HEK293T (cell line): ENCODE results near the gene PKM.
A peak's percentile ranks its signal among the peaks of the same experiment; 100 is the strongest.

Experiments used
- CTCF ChIA-PET: fragments of 350-600 bp; formaldehyde crosslinking; extraction: SDS; loops from one replicate; lab custom pipeline; 2021; ENCODE audit warnings: antibody characterized with exemption, inconsistent platforms; lab: Yijun Ruan, JAX
- POLR2A ChIA-PET: fragments of 350-600 bp; formaldehyde crosslinking; extraction: SDS; loops from one replicate; lab custom pipeline; 2020; ENCODE audit warnings: antibody characterized with exemption, inconsistent platforms; lab: Yijun Ruan, JAX
- DNase-seq: peaks from one replicate; pipeline ENCODE4 v3.0.0; 2012; ENCODE audit warnings: mixed read lengths; ENCODE audit errors: extremely low spot score
- ARNT ChIP-seq: fragments of 450-650 bp; IDR thresholded peaks from 2 replicates; pipeline ENCODE4 v1.6.1; 2017; ENCODE audit warnings: mild to moderate bottlenecking
- BHLHE40 ChIP-seq: fragments of 450-650 bp; IDR thresholded peaks from 2 replicates; pipeline ENCODE4 v1.6.1; 2016; ENCODE audit warnings: mild to moderate bottlenecking, moderate library complexity, borderline replicate concordance
- CTBP1 ChIP-seq: fragments of 450-650 bp; IDR thresholded peaks from 2 replicates; pipeline ENCODE4 v1.6.1; 2016; ENCODE audit warnings: borderline replicate concordance
- ELF4 ChIP-seq: fragments of 450-650 bp; IDR thresholded peaks from 2 replicates; pipeline ENCODE4 v1.6.1; 2017; ENCODE audit warnings: antibody characterized with exemption
- FOXA1 ChIP-seq: fragments of 450-650 bp; IDR thresholded peaks from 2 replicates; pipeline ENCODE4 v1.6.1; 2016; ENCODE audit warnings: mild to moderate bottlenecking
- FOXK2 ChIP-seq: fragments of 450-650 bp; IDR thresholded peaks from 2 replicates; pipeline ENCODE4 v1.6.1; 2016; ENCODE audit warnings: mild to moderate bottlenecking
- FOXM1 ChIP-seq: fragments of 450-650 bp; IDR thresholded peaks from 2 replicates; pipeline ENCODE4 v1.6.1; 2017; ENCODE audit warnings: mild to moderate bottlenecking, borderline replicate concordance
- HDGF ChIP-seq: fragments of 450-650 bp; IDR thresholded peaks from 2 replicates; pipeline ENCODE4 v1.6.1; 2017; ENCODE audit warnings: antibody characterized with exemption, borderline replicate concordance
- L3MBTL2 ChIP-seq: fragments of 450-650 bp; conservative IDR thresholded peaks from 2 replicates; pipeline ENCODE4 v1.6.1; 2016; ENCODE audit warnings: mild to moderate bottlenecking
- LEF1 ChIP-seq: fragments of 450-650 bp; IDR thresholded peaks from 2 replicates; pipeline ENCODE4 v1.6.1; 2017; ENCODE audit warnings: mild to moderate bottlenecking, borderline replicate concordance
- NFRKB ChIP-seq: fragments of 450-650 bp; IDR thresholded peaks from 2 replicates; pipeline ENCODE4 v1.6.1; 2016; ENCODE audit warnings: mild to moderate bottlenecking, moderate library complexity
- PKNOX1 ChIP-seq: fragments of 450-650 bp; IDR thresholded peaks from 2 replicates; pipeline ENCODE4 v1.6.1; 2016
- SP1 ChIP-seq: fragments of 450-650 bp; IDR thresholded peaks from 2 replicates; pipeline ENCODE4 v1.6.1; 2017
- SUZ12 ChIP-seq: fragments of 450-650 bp; IDR thresholded peaks from 2 replicates; pipeline ENCODE4 v1.6.1; 2016; ENCODE audit warnings: mild to moderate bottlenecking
- TARDBP ChIP-seq: fragments of 450-650 bp; IDR thresholded peaks from 2 replicates; pipeline ENCODE4 v1.6.1; 2016
- ZNF384 ChIP-seq: fragments of 450-650 bp; IDR thresholded peaks from 2 replicates; pipeline ENCODE4 v1.6.1; 2016

PKM gene

GRCh38 chr15:72272213-72272996, 41.4 kb upstream of the PKM start, which contains the start of gene PARP6:
Gene PARP6, minus strand, starts transcription at chr15:72272554. Its CDS starts 5,077 bp downstream, at chr15:72267477.
- ChIA-PET CTCF (interaction anchor here (0.5 to 1.8 kb wide), 4 partner anchors 9 to 584 kb away, joined by 3 to 7 read pairs (median 3); no protein-coding TSS in a partner anchor), POLR2A (interaction anchor here (0.8 to 2.8 kb wide), 7 partner anchors 10 to 46 kb away, joined by 3 to 22 read pairs (median 4); partner anchors contain the start of gene PKM)
- no peak for TF ChIP-seq BHLHE40
- TF ChIP-seq PKNOX1: no peak
- TF ChIP-seq ARNT: peak; percentile 45; the same call in 1 of the 2 replicates
- TF ChIP-seq TARDBP: peak; percentile 76; the same call in 1 of the 2 replicates
- TF ChIP-seq SUZ12: no peak
- TF ChIP-seq ELF4: no peak
- TF ChIP-seq FOXA1: no peak
- TF ChIP-seq HDGF: no peak
- no peak for TF ChIP-seq NFRKB
- no peak for TF ChIP-seq FOXK2
- TF ChIP-seq CTBP1: no peak
- no peak for TF ChIP-seq LEF1
- no peak for TF ChIP-seq SP1
- TF ChIP-seq ZNF384: no peak
- 0 out of 2 replicates have a peak, but pooled peaks have one; percentile 24 for TF ChIP-seq FOXM1
- TF ChIP-seq L3MBTL2: peak; percentile 98
- DNase-seq: peak; percentile 98

- peak; percentile 43 for DNase-seq
- ChIA-PET POLR2A (interaction anchor here (0.7 to 2.8 kb wide), 3 partner anchors 13 to 45 kb away, joined by 3 to 12 read pairs (median 3); partner anchors contain the start of gene PKM), CTCF (no interaction called here)
- TF ChIP-seq ZNF384 (no peak), SP1 (no peak), ARNT (no peak), SUZ12 (no peak), CTBP1 (no peak), FOXA1 (no peak), LEF1 (no peak)
These were observed 40.9 kb upstream of the PKM start for GRCh38 chr15:72271895-72272212.

- ChIA-PET POLR2A (interaction anchor here (0.7 to 2.8 kb wide), 3 partner anchors 12 to 44 kb away, joined by 3 to 12 read pairs (median 3); partner anchors contain the start of gene PKM), CTCF (no interaction called here)
- TF ChIP-seq FOXA1: no peak
- no peak for TF ChIP-seq HDGF
- no peak for TF ChIP-seq LEF1
- no peak for TF ChIP-seq SP1
- no peak for TF ChIP-seq ZNF384
- no peak for TF ChIP-seq NFRKB
- TF ChIP-seq L3MBTL2: no peak
- TF ChIP-seq FOXM1: no peak
- no peak for TF ChIP-seq SUZ12
- no peak for TF ChIP-seq ELF4
- no peak for TF ChIP-seq CTBP1
- TF ChIP-seq PKNOX1: no peak
- no peak for DNase-seq
These were observed 40.2 kb upstream of the PKM start for GRCh38 chr15:72271221-72271620.

- no peak for DNase-seq
- TF ChIP-seq SUZ12 (no peak), BHLHE40 (no peak), FOXM1 (no peak), ARNT (no peak), CTBP1 (no peak), L3MBTL2 (no peak)
- ChIA-PET CTCF (no interaction called here), POLR2A (interaction anchor here (1.4 to 2.8 kb wide), 2 partner anchors 11 to 39 kb away, joined by 3 to 12 read pairs; partner anchors contain the start of gene PKM)
These were observed 38.7 kb upstream of the PKM start for GRCh38 chr15:72269739-72270138.

DNA sequence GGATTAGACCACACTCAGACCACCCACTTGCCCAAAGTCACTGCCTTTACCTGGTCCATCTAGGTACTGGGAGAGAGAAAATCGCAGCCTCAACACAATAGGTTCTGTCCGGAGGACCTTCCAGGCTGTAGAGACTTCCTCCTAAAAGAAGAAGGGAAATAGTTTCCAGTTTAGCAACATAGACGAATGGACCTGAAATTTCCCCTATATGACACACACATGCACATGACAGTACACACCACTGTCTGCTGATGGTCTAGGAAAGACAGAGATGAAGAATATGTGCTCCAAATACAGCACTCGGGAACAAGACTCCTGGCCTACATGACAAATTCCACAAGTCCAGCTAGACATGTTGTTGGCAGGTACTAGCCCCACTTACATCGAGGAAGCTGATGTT, 34.0 kb upstream of the PKM start:
- CTCF ChIA-PET: no interaction called here
- no peak for DNase-seq
- POLR2A ChIA-PET: interaction anchor here (0.9 kb wide), 1 partner anchor 34 kb away, joined by 4 read pairs; the partner anchor contains the start of gene PKM
- TF ChIP-seq HDGF: no peak
- TF ChIP-seq PKNOX1: no peak
- no peak for TF ChIP-seq FOXM1
- no peak for TF ChIP-seq FOXK2
- no peak for TF ChIP-seq ARNT

GRCh38 chr15:72252663-72253299, 21.8 kb upstream of the PKM start:
- POLR2A ChIA-PET: no interaction called here
- DNase-seq: no peak
- CTCF ChIA-PET: no interaction called here
- TF ChIP-seq FOXA1: no peak
